Activated CD8-positive, alpha-beta memory T cell treated with anti-CD3 and anti-CD28 coated beads for 36 hours (primary cell): ENCODE results near the gene KCND2. TPM values are rescaled to one million over a fixed set of nuclear protein-coding genes. Genes with fewer than 3 reads are reported as not detected.

Experiments used
- CTCF ChIA-PET: fragments of 350-600 bp; sonication (Branson Sonifier 250); formaldehyde crosslinking; loops from one replicate; lab custom pipeline; 2021; ENCODE audit warnings: antibody characterized with exemption; lab: Charles Lee
- POLR2A ChIA-PET: fragments of 350-600 bp; sonication (Branson Sonifier 250); formaldehyde crosslinking; loops from one replicate; lab custom pipeline; 2021; ENCODE audit warnings: antibody characterized with exemption; lab: Charles Lee
- total RNA-seq, 2 experiments: library from RNA; stranded (reverse); gene quantifications; one replicate each; pipeline ENCODE4 v1.2.3, GENCODE V29; 2021

KCND2 gene
- total RNA-seq, 2 experiments from 2014 or later: not detected

GRCh38 chr7:120723465-120724385, 450.8 kb downstream of the KCND2 start:
- CTCF ChIA-PET: no interaction called here

GRCh38 chr7:120724448-120724847, 451.5 kb downstream of the KCND2 start:
- POLR2A ChIA-PET: no interaction called here
- CTCF ChIA-PET: no interaction called here

More at GRCh38 chr7:120723465-120724385, 450.8 kb downstream of the KCND2 start:
- POLR2A ChIA-PET: no interaction called here

GRCh38 chr7:120724955-120725354, 452.0 kb downstream of the KCND2 start:
- POLR2A ChIA-PET: no interaction called here
- CTCF ChIA-PET: no interaction called here

- POLR2A ChIA-PET: no interaction called here
- CTCF ChIA-PET: no interaction called here
Measured at GRCh38 chr7:120725376-120726039, 452.5 kb downstream of the KCND2 start.

- ChIA-PET POLR2A (no interaction called here), CTCF (no interaction called here)
Measured at GRCh38 chr7:120729245-120729644, 456.3 kb downstream of the KCND2 start.

GRCh38 chr7:120731271-120731670, 458.3 kb downstream of the KCND2 start:
- POLR2A ChIA-PET: no interaction called here
- CTCF ChIA-PET: no interaction called here

- POLR2A ChIA-PET: no interaction called here
- CTCF ChIA-PET: no interaction called here
Measured at GRCh38 chr7:120732256-120732655, 459.3 kb downstream of the KCND2 start.

- ChIA-PET CTCF (no interaction called here), POLR2A (no interaction called here)
Measured at GRCh38 chr7:120733143-120733542, 460.2 kb downstream of the KCND2 start.

GRCh38 chr7:120733835-120734234, 460.9 kb downstream of the KCND2 start:
- ChIA-PET CTCF (no interaction called here), POLR2A (no interaction called here)

GRCh38 chr7:120735791-120736190, 462.8 kb downstream of the KCND2 start:
- ChIA-PET CTCF (no interaction called here), POLR2A (no interaction called here)

- ChIA-PET POLR2A (no interaction called here), CTCF (no interaction called here)
Measured at GRCh38 chr7:120738816-120739215, 465.8 kb downstream of the KCND2 start.

GRCh38 chr7:120740348-120740747, 467.4 kb downstream of the KCND2 start:
- POLR2A ChIA-PET: no interaction called here

GRCh38 chr7:120741371-120742042, 468.5 kb downstream of the KCND2 start:
- CTCF ChIA-PET: interaction anchor here (0.7 kb wide), 1 partner anchor 15 kb away, joined by 3 read pairs; no protein-coding TSS in a partner anchor
- POLR2A ChIA-PET: no interaction called here

More at GRCh38 chr7:120740348-120740747, 467.4 kb downstream of the KCND2 start:
- CTCF ChIA-PET: no interaction called here

- CTCF ChIA-PET: no interaction called here
- POLR2A ChIA-PET: no interaction called here
Measured at GRCh38 chr7:120742372-120742771, 469.4 kb downstream of the KCND2 start.

GRCh38 chr7:120743128-120743527, 470.2 kb downstream of the KCND2 start:
- ChIA-PET CTCF (no interaction called here), POLR2A (no interaction called here)

GRCh38 chr7:120760050-120760449, 487.1 kb downstream of the KCND2 start:
- ChIA-PET CTCF (interaction anchor here (0.8 kb wide), 1 partner anchor 32 kb away, joined by 3 read pairs; no protein-coding TSS in a partner anchor), POLR2A (no interaction called here)

- ChIA-PET CTCF (no interaction called here), POLR2A (no interaction called here)
Measured at GRCh38 chr7:120760851-120761250, 487.9 kb downstream of the KCND2 start.

GRCh38 chr7:120770206-120770605, 497.2 kb downstream of the KCND2 start:
- CTCF ChIA-PET: no interaction called here
- POLR2A ChIA-PET: no interaction called here

- POLR2A ChIA-PET: no interaction called here
- CTCF ChIA-PET: no interaction called here
Measured at GRCh38 chr7:120774481-120774880, 501.5 kb downstream of the KCND2 start.

GRCh38 chr7:120775755-120776154, 502.8 kb downstream of the KCND2 start:
- CTCF ChIA-PET: no interaction called here
- POLR2A ChIA-PET: no interaction called here
